ENCODE results near the gene FMN1.

DNA sequence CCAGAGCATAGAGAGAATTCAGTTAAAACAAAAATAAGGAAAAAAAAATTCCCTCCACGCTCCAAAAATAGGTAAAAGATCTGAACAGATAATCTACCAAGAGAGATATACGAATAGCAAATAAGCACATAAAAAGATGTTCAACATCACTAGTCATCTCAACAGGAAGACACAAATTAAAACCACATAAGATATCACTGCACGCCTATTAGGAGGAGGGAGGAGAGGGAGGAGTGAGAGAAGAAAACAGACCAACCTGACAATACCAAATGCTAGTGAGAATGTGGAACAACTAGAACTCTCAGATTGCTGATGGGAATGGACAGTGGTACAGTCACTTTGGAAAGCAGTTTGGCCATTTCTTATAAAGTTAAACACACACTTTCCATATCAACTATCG lies 212.5 kb downstream of the FMN1 start:
- TF ChIP-seq, protein P1, sequence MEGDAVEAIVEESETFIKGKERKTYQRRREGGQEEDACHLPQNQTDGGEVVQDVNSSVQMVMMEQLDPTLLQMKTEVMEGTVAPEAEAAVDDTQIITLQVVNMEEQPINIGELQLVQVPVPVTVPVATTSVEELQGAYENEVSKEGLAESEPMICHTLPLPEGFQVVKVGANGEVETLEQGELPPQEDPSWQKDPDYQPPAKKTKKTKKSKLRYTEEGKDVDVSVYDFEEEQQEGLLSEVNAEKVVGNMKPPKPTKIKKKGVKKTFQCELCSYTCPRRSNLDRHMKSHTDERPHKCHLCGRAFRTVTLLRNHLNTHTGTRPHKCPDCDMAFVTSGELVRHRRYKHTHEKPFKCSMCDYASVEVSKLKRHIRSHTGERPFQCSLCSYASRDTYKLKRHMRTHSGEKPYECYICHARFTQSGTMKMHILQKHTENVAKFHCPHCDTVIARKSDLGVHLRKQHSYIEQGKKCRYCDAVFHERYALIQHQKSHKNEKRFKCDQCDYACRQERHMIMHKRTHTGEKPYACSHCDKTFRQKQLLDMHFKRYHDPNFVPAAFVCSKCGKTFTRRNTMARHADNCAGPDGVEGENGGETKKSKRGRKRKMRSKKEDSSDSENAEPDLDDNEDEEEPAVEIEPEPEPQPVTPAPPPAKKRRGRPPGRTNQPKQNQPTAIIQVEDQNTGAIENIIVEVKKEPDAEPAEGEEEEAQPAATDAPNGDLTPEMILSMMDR (IDR thresholded peaks at IDR 0.05): no peak
- TF ChIP-seq REST (IDR thresholded peaks at IDR 0.05; ENCODE audit: insufficient read depth in 1 of 2, low read depth in 2 of 2, low read length in 1 of 2) (no peak), POLR2AphosphoS5 (IDR thresholded peaks at IDR 0.05; ENCODE audit: low read depth, low read length) (no peak), SIN3A (IDR thresholded peaks at IDR 0.05; ENCODE audit: borderline replicate concordance, insufficient read depth, low read depth, low read length) (no peak)
